ENCODE measurements around the gene MRFAP1.

DNA sequence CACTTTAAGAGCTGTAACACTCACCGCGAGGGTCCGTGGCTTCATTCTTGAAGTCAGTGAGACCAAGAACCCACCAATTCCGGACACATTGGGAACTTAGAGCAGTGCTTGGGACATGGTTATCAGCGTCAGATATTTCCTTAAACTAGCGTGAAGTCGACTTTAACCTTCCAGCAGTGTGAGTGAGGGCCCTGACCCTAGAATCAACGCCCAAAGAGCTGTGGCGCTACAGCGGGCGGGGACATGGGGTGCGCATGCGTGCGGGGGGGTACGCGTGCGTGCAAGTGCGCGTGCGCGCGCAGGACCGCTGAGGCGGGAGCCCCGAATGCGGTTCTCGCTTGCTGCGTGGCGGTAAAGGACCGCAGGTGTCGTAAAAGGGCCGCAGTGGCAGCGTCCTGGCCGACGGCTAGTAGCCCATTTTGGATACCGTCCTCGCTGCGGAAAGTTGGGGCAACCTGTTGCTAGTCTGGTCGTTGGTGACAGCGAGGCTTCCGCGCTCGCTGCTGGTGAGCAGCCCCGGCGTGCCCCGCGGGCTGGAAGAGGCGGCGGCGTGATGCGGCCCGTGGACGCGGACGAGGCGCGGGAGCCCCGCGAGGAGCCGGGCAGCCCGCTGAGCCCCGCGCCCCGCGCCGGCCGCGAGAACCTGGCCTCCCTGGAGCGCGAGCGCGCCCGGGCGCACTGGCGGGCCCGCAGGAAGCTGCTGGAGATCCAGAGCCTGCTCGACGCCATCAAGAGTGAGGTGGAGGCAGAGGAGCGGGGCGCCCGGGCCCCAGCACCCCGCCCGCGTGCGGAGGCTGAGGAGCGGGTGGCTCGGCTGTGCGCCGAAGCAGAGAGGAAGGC, 33.4 kb downstream of the MRFAP1 start:
- TF ChIP-seq CTCF (IDR thresholded peaks at IDR 0.05; ENCODE audit: poor library complexity) (no peak), EZH2phosphoT487 (IDR thresholded peaks at IDR 0.05; ENCODE audit: low read depth, severe bottlenecking, unreplicated experiment) (no peak)
